H1 (cell line): ENCODE measurements around the gene ZNF555. TPM values are rescaled to one million over a fixed set of nuclear protein-coding genes. Genes with fewer than 3 reads are reported as not detected.

Experiments used
- CTCF ChIA-PET: fragments of 300-600 bp; sonication (Branson Sonifier 250); formaldehyde crosslinking; loops from one replicate; lab custom pipeline; 2021; ENCODE audit not compliant: partially characterized antibody; lab: Charles Lee
- POLR2A ChIA-PET: fragments of 300-600 bp; sonication (Branson Sonifier 250); formaldehyde crosslinking; loops from one replicate; lab custom pipeline; 2021; ENCODE audit warnings: inconsistent platforms; ENCODE audit not compliant: partially characterized antibody; lab: Charles Lee
- DNase-seq, 2 experiments: peaks; one replicate each; pipeline versions ENCODE4 v3.0.0 to v3.0.0-alpha.2; 2010 to 2022; ENCODE audit warnings: low spot score in 2 of 2, low read depth in 1 of 2, mixed read lengths in 1 of 2
- FAIRE-seq: peaks from 2 replicates; lab custom pipeline; 2011; peaks lifted over from hg19 to GRCh38; lab: Jason Lieb, UNC
- H2AFZ ChIP-seq: 2 replicates; pipeline ENCODE4 v1.8.1; 2012; ENCODE audit warnings: low read length, inconsistent platforms
- H2AK5ac ChIP-seq: 2 replicates; pipeline ENCODE4 v1.6.1; 2013; ENCODE audit warnings: low read depth, low read length
- H2BK120ac ChIP-seq: replicated peaks from 2 replicates; pipeline ENCODE3; 2013; ENCODE audit warnings: low read depth, low read length, inconsistent platforms
- H2BK12ac ChIP-seq: 2 replicates; pipeline ENCODE4 v1.6.1; 2013; ENCODE audit warnings: low read depth, low read length
- H2BK15ac ChIP-seq: 2 replicates; pipeline ENCODE4 v1.6.1; 2013; ENCODE audit warnings: low read length
- H2BK20ac ChIP-seq: 2 replicates; pipeline ENCODE4 v1.6.1; 2013; ENCODE audit warnings: low read length
- H2BK5ac ChIP-seq: 2 replicates; pipeline ENCODE4 v1.6.1; 2013; ENCODE audit warnings: low read depth, low read length
- H3K14ac ChIP-seq: 2 replicates; pipeline ENCODE4 v1.6.1; 2013; ENCODE audit warnings: inconsistent platforms; ENCODE audit not compliant: insufficient read length
- H3K18ac ChIP-seq: 2 replicates; pipeline ENCODE4 v1.6.1; 2013; ENCODE audit warnings: low read length; ENCODE audit errors: extremely low read depth
- H3K23ac ChIP-seq: 2 replicates; pipeline ENCODE4 v1.6.1; 2013; ENCODE audit warnings: inconsistent platforms; ENCODE audit not compliant: insufficient read length
- H3K23me2 ChIP-seq: 2 replicates; pipeline ENCODE4 v1.6.1; 2013; ENCODE audit warnings: low read depth, low read length
- H3K27ac ChIP-seq: 2 replicates; pipeline ENCODE4 v1.6.1; 2011; ENCODE audit warnings: low read depth, low read length, inconsistent platforms
- H3K27me3 ChIP-seq, 4 experiments: replicated peaks in 1 of 4; 1 replicate in 1 of 4; 2 replicates in 3 of 4; pipeline versions ENCODE4 v1.6.1 to v1.8.1; 2011 to 2013; ENCODE audit warnings: low read length in 3 of 4, mild to moderate bottlenecking in 3 of 4, inconsistent platforms in 2 of 4, mixed read lengths in 2 of 4, moderate library complexity in 1 of 4; ENCODE audit not compliant: control insufficient read depth in 3 of 4, insufficient read depth in 3 of 4; ENCODE audit errors: extremely low read depth in 1 of 4
- H3K36me3 ChIP-seq, 4 experiments: 2 replicates each; pipeline versions ENCODE4 v1.6.1 to v1.8.1; 2011 to 2013; ENCODE audit warnings: mild to moderate bottlenecking in 4 of 4, low read length in 3 of 4, moderate library complexity in 2 of 4, control low read depth in 1 of 4, inconsistent platforms in 1 of 4; ENCODE audit not compliant: insufficient read depth in 4 of 4, control insufficient read depth in 2 of 4
- H3K4ac ChIP-seq: replicated peaks from 2 replicates; pipeline ENCODE3; 2013; ENCODE audit warnings: low read length, low read depth, mixed read lengths, inconsistent platforms; ENCODE audit not compliant: insufficient read length
- H3K4me1 ChIP-seq, 4 experiments: replicated peaks in 1 of 4; 1 replicate in 1 of 4; 2 replicates in 3 of 4; pipeline versions ENCODE4 v1.6.1 to v1.8.1; 2011 to 2013; ENCODE audit warnings: low read length in 3 of 4, inconsistent platforms in 2 of 4, mixed read lengths in 1 of 4; ENCODE audit not compliant: insufficient read depth in 4 of 4, control insufficient read depth in 3 of 4
- H3K4me2 ChIP-seq, 2 experiments: 2 replicates each; pipeline versions ENCODE4 v1.6.1 to v1.8.1; 2011 to 2013; ENCODE audit warnings: low read depth in 2 of 2, low read length in 2 of 2, control low read depth in 1 of 2, inconsistent platforms in 1 of 2, mild to moderate bottlenecking in 1 of 2; ENCODE audit not compliant: insufficient read depth in 1 of 2
- H3K4me3 ChIP-seq, 4 experiments: fragments of 200-600, 300-600 bp in 1 of 4; sonication (generic), shearing (Covaris generic), sonication (Bioruptor Twin) in 1 of 4; 2 replicates each; pipeline versions ENCODE4 v1.5.1 to v1.8.1; 2011 to 2016; ENCODE audit warnings: low read length in 4 of 4, low read depth in 3 of 4, control low read depth in 2 of 4, inconsistent platforms in 2 of 4, mild to moderate bottlenecking in 2 of 4, mixed read lengths in 1 of 4, moderate library complexity in 1 of 4; ENCODE audit not compliant: insufficient read depth in 2 of 4; ENCODE audit errors: extremely low read depth in 1 of 4
- H3K56ac ChIP-seq: replicated peaks from 2 replicates; pipeline ENCODE3; 2013; ENCODE audit warnings: low read depth, mild to moderate bottlenecking, mixed read lengths, low read length, inconsistent platforms; ENCODE audit not compliant: insufficient read length
- H3K79me1 ChIP-seq: 2 replicates; pipeline ENCODE4 v1.6.1; 2013; ENCODE audit warnings: low read depth, low read length, control low read depth
- H3K79me2 ChIP-seq, 2 experiments: 2 replicates each; pipeline versions ENCODE4 v1.6.1 to v1.8.1; 2012 to 2013; ENCODE audit warnings: low read length in 2 of 2, mild to moderate bottlenecking in 2 of 2, inconsistent platforms in 1 of 2; ENCODE audit not compliant: insufficient read depth in 2 of 2, control insufficient read depth in 1 of 2
- H3K9ac ChIP-seq, 4 experiments: replicated peaks in 1 of 4; 1 replicate in 1 of 4; 2 replicates in 3 of 4; pipeline versions ENCODE4 v1.6.1 to v1.8.1; 2011 to 2013; ENCODE audit warnings: low read depth in 3 of 4, low read length in 3 of 4, control low read depth in 2 of 4, mild to moderate bottlenecking in 2 of 4, moderate library complexity in 2 of 4, inconsistent platforms in 1 of 4; ENCODE audit errors: extremely low read depth in 1 of 4
- H3K9me3 ChIP-seq, 2 experiments: 2 replicates each; pipeline versions ENCODE4 v1.6.1 to v1.8.1; 2012 to 2013; ENCODE audit warnings: mild to moderate bottlenecking in 2 of 2, moderate library complexity in 2 of 2, control low read depth in 1 of 2, inconsistent platforms in 1 of 2, low read depth in 1 of 2, low read length in 1 of 2, mixed read lengths in 1 of 2; ENCODE audit not compliant: insufficient read depth in 2 of 2
- H4K20me1 ChIP-seq, 2 experiments: replicated peaks in 1 of 2; 2 replicates each; pipeline versions ENCODE3 to v1.8.1; 2011 to 2013; ENCODE audit warnings: inconsistent platforms in 2 of 2, low read length in 2 of 2, mild to moderate bottlenecking in 1 of 2; ENCODE audit not compliant: insufficient read depth in 2 of 2, control insufficient read depth in 1 of 2
- H4K5ac ChIP-seq: 2 replicates; pipeline ENCODE4 v1.6.1; 2013; ENCODE audit warnings: low read length, low read depth, mixed read lengths, inconsistent platforms; ENCODE audit not compliant: insufficient read length
- H4K8ac ChIP-seq: 2 replicates; pipeline ENCODE4 v1.8.0; 2013; ENCODE audit warnings: mild to moderate bottlenecking, moderate library complexity, low read length, inconsistent platforms; ENCODE audit not compliant: insufficient read depth; ENCODE audit errors: extremely low read depth
- H4K91ac ChIP-seq: replicated peaks from 2 replicates; pipeline ENCODE3; 2013; ENCODE audit warnings: low read length, mixed read lengths, inconsistent platforms; ENCODE audit not compliant: insufficient read length
- ATF2 ChIP-seq: IDR thresholded peaks from 2 replicates; pipeline ENCODE4 v1.6.1; 2012; ENCODE audit warnings: low read length, inconsistent platforms
- RXRA ChIP-seq: IDR thresholded peaks from 2 replicates; pipeline ENCODE4 v1.6.1; 2011; ENCODE audit warnings: low read depth, mild to moderate bottlenecking, low read length, moderate library complexity; ENCODE audit not compliant: insufficient read depth
- SIRT6 ChIP-seq: IDR thresholded peaks from one replicate; pipeline ENCODE4 v1.7.1; 2012; ENCODE audit warnings: low read length, inconsistent platforms
- WGBS, 2 experiments: shearing (Covaris generic) in 1 of 2; methylation state at CpG; one replicate each; pipeline versions ENCODE4 v1.1.6 to v1.1.7; 2013 to 2015; ENCODE audit warnings: low lambda C conversion rate in 2 of 2, mixed read lengths in 2 of 2, inconsistent platforms in 1 of 2, low coverage in 1 of 2, missing lambda C conversion rate in 1 of 2; ENCODE audit not compliant: insufficient replicate concordance in 2 of 2, insufficient coverage in 1 of 2, insufficient read length in 1 of 2; ENCODE audit errors: extremely low coverage in 1 of 2, missing lambda C conversion rate in 1 of 2; 5-methylcytosine and 5-hydroxymethylcytosine counted together
- polyA plus RNA-seq, 7 experiments: library from polyadenylated mRNA; depleted of rRNA in 3 of 7; stranded (reverse) in 5 of 7; unstranded in 2 of 7; fragments of >200 nt in 5 of 7; fragments of 200-250 nt in 2 of 7; gene quantifications; 1 replicate in 5 of 7; 2 replicates in 1 of 7; 4 replicates in 1 of 7; pipeline versions ENCODE4 v1.2.1 to v1.2.3, GENCODE V29; 2011 to 2013; ENCODE audit warnings: missing spikeins in 2 of 7, mixed read lengths in 2 of 7
- total RNA-seq: library from RNA; stranded (reverse); fragmentation: NEBNext Ultra II Directional; extraction: Animal tissue kit (Norgen Biotek cat#: 25700); gene quantifications from 2 replicates; pipeline ENCODE4 v1.2.1, GENCODE V29; 2021

The ZNF555 gene
- total and polyA plus RNA-seq, 2 of the 8 experiments (the other 6 are each of a cell fraction or from before 2014, with no cell fraction given), result 1.6 to 5.7 TPM

- Histone ChIP-seq H3K4ac (no peak overlapping the region), H4K5ac (no peak overlapping the region), H3K79me2 (peaks cover 0 to 3% of the 10 kb centered on the region in 2 experiments; a peak in 2 of 4 replicates), H3K56ac (no peak overlapping the region), H2BK20ac (no peak overlapping the region), H2BK15ac (no peak overlapping the region), H2BK5ac (no peak overlapping the region), H3K4me1 (no peaks in the 10 kb centered on the region; a peak in 3 of 7 replicates), H3K4me3 (no peak overlapping the region), H3K27ac (no peak overlapping the region), H2BK120ac (no peak overlapping the region)
- ChIA-PET POLR2A (no interaction called here), CTCF (no interaction called here)
- TF ChIP-seq RXRA, result no peak
- TF ChIP-seq SIRT6, result no peak
- no peak for TF ChIP-seq ATF2
- TF ChIP-seq, all 59 proteins: peak for 0
- Histone ChIP-seq H3K79me1 (peaks cover 2% of the 10 kb centered on the region; the same call in 1 of the 2 replicates), H4K8ac (no peak overlapping the region), H3K27me3 (peaks cover 0 to 6% (median 2%) of the 10 kb centered on the region in 4 experiments; a peak in 3 of 7 replicates), H3K23me2 (no peaks in the 10 kb centered on the region; the same call in 1 of the 2 replicates), H4K91ac (no peak overlapping the region), H2AK5ac (no peak overlapping the region), H3K9ac (no peak overlapping the region), H3K9me3 (peaks cover 30 to 37% of the 10 kb centered on the region in 2 experiments), H3K4me2 (no peak overlapping the region), H4K20me1 (no peaks in the 10 kb centered on the region), H2AFZ (no peak overlapping the region), H2BK12ac (no peak overlapping the region), H3K18ac (no peak overlapping the region), H3K36me3 (peaks cover 0 to 3% (median 0%) of the 10 kb centered on the region in 4 experiments; a peak in 3 of 8 replicates), H3K14ac (no peak overlapping the region), H3K23ac (no peak overlapping the region)
- FAIRE-seq (no peak), DNase-seq (no peak)
- 94% methylated on average over 2 of the region's 2 CpGs; no CpG with 5 or more reads in 1 of the 2 experiments for WGBS, 2 experiments
These were observed 3.8 kb downstream of the ZNF555 start for GRCh38 chr19:2845107-2845506.
